ENCODE measurements around the gene GCH1. TPM values are rescaled to one million over a fixed set of nuclear protein-coding genes. Genes with fewer than 3 reads are reported as not detected.
"Not testable (repeated sequence)": the region's sequence is repeated elsewhere in the genome, so short reads cannot be mapped to it uniquely, and the experiment has no call there.

Gene GCH1
- total RNA-seq, 1 donor from 2014 or later, result 3.1 TPM

DNA sequence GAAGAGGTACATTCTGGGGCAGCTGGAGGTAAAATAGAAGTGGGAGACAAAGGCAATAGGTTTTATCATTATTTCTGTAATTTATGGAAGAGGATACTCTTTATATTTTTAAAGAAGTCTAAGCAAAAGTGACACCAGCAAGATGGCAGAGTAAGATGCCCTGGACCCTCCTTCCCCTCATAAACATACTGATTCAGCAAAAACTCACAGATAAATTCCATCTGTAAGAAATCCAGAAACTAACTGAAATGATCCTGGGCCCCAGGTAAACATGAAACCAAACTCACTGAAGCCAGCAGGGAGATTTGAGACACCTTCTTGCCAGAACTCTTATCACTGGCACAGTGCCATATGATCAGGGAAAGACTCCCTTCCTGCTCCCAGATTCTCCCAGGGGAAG, 79.9 kb downstream of the GCH1 start:
- no peak for DNase-seq (ENCODE audit: low read depth)

DNA sequence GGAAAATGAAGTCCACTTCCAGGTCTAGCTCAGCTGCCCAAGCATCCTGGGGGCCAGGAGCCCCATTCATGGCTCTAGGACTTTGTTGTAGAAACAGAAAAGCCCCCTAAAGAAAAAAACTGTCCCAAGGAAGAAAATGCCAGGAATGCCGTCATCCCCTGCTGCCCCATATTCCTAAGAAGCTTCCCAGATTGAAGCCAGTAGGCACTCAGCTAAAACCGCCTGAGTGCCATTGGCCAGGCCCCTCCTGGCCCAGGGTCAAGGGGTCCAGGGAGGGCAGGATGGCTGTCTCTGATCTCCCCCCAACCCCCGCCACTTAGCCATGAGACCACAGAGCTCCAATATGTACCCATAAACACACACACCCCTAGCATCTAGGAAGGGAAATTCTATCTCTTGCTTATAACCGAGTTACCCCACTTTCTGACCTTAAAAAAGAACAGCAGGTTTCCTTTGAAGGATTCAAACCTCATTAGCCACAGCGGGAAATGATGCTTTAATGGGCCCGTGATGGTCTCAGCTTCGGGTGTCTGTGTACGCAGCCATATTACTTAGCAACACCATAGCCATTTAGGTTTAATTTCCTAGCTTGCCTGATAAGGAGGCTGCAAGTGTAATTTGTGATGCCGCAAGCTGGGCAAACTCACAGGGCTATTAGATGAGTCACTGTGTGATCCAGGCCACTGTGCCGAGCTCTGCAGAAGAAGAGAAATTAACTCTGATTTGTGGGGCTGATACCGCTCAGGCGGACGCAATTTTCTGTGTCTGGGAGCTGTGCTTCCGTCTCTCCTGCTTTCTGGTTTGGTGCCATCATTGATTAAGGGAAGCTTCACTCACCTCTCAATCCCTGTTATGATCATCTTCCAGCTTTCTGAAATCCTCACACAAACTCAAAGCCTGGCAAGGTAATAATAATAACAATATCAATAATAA, 84.2 kb downstream of the GCH1 start:
- DNase-seq (ENCODE audit: low read depth), result peak; percentile 68

DNA sequence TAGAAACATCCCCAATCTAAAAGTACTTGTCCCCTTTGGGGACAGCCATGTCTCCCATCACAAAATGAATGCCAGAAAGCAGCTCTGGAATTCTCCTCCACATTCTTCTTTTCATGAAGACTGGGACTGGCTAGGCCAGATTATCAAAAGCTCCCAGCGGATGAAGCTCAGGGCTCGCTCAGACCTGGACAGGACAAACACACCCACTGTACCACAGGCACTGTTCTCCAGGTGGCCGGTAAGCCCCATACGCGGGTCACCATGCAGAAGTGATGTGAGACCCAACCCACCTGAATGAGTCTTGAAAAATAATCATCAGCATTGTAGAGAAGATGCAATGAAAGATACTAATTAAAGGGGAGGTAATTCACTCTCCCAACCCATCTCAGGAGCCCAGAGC, 85.1 kb downstream of the GCH1 start:
- DNase-seq (ENCODE audit: low read depth), result no peak

DNA sequence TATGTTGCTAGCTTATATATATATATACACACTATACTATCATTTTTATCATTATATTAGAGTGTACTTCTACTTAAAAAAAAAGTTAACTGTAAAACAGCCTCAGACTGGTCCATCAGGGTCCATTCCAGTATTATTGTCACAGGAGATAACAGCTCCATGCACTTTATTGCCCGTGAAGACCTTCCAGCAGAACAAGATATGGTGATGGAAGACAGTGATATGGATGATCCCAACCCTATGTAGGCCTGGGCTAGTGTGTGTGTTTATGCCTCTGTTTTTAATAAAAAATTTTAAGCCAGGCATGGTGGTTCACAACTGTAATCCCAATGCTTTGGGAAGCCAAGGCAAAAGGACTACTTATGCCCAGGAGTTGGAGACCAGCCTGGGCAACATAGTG, 86.2 kb downstream of the GCH1 start:
- no peak for DNase-seq (ENCODE audit: low read depth)

DNA sequence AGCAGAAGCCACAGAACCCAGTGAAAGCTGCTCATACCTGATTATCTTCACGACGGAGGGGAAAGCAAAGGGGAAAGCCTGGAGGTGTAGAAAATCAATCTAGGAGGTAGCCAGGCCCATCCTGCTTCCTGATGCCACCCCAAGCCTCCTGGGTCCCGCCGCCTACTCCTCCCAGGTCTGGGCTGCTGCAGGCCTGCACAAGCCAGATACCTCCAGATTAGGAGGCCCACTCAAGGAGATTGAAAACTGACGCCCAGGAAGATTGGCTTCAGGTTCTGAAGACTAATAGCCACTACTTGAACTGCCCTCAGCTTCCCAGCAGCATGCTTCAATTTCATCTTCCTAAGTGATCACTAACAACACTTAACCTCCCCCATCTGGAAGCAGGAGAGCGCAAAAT, 87.1 kb downstream of the GCH1 start:
- DNase-seq (ENCODE audit: low read depth), result no peak

DNA sequence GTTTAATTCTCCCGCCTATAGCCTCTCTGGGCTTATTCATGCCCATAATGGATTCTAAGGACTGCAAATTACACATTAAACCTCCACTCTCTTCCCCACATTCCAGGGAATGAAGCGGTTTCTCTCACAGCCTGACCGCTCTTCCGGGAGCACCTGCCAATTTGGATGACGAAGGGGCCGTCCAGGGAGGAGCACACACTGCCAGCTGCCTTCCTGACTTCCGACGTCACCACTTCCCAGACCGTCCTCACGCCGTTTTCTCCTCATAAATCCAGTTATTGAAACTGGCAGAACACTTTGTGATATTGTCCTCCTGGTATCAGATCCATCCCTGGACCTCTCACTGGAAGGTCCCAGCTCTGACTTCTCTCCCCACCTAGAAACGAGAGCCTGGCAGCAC, 87.6 kb downstream of the GCH1 start:
- peak; percentile 78 for DNase-seq (ENCODE audit: low read depth)

DNA sequence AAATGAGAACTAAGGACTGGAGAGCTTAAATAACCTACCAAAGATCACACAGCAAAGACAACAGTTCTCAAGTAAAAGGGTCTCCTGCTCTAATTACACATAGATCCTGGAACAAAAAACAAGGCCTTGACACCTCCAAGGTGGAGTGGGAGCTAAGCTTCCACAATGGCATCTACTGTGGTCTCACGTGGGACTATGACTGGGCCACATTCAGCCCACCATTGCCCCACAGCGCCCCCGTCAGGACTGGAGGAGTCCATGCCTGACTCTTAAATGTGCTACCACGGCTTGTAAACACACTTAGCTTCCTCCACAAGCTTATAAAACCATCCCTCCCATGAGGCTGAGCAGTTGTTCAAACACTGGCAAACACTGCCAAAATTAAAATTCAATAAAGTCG, 88.5 kb downstream of the GCH1 start:
- no peak for DNase-seq (ENCODE audit: low read depth)

DNA sequence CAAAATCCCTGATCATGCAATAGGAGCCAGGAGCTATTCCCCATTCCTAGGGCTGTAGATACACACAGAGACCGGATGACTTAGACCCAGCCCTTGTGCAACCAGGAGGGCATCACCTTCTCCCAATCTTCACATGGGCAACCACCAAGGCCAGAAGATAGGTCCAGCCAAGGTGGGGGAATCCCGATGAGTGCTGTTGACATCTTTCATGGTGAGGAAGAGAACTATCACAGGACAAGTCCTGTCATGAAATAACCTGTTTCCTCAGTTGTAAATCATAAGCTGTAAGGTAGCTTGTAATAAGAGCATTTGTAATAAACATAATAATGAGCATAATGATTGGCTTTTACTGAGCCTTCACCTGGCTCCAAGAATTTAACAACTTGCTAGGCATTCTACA, 89.5 kb downstream of the GCH1 start:
- DNase-seq (ENCODE audit: low read depth), result no peak

DNA sequence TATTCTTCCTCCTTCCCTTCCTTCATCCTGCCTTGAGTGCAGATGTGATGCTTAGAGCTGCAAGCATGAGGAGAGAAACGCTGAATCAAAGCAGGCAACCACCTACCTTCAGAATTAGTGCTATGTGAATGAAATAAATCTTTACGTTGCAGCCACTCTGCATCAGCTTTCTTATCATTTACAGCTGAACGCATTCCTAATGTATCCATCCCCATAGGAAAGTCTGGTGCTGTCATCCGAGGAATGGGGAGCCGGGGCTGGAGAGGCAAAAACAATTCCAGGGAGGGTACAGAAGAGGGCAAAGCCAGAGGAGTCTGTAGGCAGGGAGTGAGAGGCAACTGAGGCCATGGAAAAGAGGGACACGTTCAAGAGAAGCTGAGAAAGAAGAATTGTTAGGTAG, 90.0 kb downstream of the GCH1 start:
- no peak for DNase-seq (ENCODE audit: low read depth)

DNA sequence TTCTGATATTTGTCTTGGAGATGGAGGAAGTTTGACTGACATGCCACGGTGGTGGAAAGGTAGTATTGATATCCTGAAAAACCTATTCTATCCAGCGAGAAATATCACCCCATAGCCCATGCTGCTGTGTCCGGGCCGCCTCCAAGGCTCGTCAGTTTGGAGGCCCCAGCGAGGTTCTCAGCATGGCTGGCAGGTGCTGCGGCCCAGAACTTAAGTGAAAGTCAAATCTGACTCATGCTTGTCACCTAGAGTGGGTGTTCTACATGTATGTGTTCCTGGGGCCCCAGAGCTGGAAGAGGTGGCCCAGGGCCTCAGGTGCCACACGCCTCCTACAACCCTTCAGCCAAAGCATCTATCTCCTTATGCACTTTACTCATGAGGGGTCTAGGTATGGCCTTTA, 92.9 kb downstream of the GCH1 start:
- no peak for DNase-seq (ENCODE audit: low read depth)

DNA sequence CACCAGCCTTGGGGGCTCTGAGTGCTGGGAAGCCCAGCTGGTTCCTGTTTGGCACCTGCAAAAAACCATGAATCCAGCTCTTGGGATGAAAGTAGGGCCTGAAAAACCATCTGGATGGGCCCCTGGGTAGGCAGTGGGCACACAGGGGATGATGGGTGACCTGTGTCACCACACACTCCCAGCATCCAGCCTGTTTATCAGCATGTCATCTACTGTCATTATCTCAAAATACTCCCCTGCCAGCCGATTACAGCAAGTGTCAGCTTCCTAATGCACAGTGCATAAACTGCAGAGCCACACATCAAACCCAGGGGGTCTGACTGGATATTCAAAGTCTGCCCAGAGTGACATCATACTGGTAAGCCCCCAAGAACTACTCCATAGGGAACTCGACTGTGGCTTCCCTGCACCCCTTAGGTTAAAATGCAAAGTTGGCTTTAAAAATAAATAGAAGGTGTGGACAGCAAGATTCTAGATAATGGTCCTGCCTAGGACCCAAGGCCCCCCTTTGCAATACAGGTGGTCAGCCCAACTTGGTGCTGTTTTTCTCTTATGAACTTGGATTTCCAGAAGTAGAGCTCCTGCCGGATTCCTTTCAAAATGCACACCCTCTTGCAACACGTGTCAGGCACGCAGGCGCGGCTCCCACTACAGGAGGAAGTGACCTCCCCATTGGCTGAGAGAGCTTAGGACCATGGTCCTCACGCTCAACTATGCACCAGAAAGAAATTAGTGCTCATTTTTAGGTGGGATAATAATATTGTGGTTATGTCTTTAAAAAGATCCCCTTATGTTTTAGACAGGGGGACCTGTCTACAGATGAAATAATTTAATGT, 94.1 kb downstream of the GCH1 start:
- DNase-seq (ENCODE audit: low read depth), result no peak

DNA sequence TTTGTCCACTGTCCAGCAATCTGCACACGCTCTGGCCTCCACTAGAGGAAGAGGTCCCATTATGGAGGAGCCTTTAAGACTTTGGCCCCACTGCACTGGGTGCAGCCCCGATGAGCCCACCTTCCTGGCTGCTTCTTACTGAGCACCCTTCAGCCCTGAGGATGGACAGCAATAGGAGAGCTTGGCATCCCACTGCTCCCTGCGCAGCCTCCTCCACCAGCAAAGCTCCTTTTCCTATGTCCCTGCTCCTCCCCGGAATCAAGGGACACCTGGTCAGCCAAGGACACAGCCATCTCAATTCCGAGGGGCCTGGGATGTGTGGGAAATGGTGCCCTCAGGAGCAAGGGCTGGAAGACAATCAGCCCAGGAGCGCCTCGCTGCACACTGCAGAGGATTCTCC, 94.7 kb downstream of the GCH1 start:
- no peak for DNase-seq (ENCODE audit: low read depth)

DNA sequence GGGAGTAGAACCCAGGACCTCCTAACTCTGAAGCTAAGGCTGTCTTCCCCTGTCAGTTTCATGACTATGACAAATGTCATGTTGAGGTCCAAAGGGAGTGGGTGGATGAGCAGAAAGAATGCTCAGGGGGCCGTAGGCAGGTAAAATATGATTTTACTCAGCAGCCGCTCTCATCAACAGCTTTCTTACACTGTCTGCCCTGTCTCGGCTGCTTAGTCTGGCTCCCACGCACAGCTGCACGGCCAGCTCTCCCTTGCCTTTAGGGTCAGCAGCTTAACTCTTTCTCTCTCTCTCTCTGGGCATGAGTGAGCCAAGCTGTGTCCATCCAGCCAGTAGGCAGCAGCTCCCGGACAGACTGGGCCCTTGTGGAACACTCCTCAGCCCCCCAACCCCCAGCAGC, 95.2 kb downstream of the GCH1 start:
- no peak for DNase-seq (ENCODE audit: low read depth)

DNA sequence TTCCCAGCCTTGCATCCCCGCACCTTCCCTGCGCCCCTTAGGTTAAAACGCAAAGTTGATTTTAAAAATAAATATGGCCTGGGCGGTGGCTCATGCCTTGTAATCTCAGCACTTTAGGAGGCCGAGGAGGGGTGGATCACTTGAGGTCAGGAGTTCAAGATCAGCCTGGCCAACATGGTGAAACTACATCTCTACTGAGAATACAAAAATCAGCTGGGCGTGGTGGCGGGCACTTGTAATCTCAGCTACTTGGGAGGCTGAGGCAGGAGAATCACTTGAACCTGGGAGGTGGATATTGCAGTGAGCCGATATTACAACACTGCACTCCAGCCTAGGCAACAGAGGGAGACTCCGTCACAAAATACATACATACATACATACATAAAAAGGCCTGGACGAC, 96.0 kb downstream of the GCH1 start:
- DNase-seq (ENCODE audit: low read depth), result no peak

DNA sequence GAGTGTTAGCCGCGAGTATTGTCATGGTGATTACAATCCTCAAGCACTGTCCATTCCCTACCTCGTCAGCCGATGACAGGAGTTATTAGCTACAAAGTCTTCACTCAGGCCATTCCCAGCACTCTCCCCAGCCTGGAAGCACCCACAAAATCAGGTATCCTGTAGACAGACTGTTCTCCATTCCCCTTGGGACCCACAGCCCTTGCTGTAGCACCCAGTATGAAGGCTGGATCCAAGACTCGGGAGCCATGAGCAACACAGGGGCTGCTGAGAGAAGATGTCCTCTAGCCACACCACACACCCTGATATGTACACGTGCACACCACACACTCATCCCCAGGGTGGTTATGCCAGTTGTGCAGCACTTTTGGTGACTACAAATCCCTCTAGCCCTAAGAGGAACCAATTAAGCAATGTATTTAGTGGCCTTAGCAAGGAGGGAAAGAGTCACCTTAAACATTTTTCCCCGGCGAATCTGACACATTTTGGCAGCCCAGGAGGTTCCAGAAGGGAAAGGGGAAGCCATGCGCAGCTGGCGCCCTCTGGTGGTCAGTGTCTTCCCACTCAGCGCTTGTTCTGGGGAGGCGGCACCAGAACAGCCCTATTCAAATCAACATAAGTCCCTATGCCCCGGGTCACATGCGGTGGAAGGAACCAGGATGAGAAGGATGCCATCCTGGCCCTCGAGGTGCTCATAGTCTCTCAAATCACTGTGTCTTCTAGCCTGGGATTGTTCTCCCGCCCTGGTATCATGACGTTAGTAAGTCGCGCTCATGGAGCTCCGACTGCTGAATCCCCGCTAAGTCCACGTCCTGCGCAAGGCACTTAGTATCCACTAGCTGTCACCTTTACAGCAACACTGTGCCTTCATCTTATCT, 96.9 kb downstream of the GCH1 start:
- peak; percentile 43 for DNase-seq (ENCODE audit: low read depth)

DNA sequence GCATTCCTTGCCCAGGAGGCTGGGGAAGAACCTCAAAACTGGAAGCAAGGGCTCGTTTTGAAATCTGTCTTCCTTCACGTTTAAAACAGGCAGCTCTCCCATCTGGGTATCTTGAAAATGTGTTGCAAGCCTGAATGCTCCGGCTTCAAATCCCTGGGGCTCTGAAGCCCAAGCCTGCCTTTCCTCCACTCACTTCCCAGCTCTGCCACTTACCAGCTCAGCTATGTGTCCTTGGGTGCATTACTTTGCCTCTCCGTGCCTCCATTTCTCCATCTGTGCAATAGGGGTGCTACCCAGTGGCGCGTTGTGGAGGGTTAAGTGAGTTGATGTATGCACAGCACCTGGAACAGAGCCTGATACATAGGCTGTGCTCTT, 97.6 kb downstream of the GCH1 start:
- DNase-seq (ENCODE audit: low read depth), result no peak

DNA sequence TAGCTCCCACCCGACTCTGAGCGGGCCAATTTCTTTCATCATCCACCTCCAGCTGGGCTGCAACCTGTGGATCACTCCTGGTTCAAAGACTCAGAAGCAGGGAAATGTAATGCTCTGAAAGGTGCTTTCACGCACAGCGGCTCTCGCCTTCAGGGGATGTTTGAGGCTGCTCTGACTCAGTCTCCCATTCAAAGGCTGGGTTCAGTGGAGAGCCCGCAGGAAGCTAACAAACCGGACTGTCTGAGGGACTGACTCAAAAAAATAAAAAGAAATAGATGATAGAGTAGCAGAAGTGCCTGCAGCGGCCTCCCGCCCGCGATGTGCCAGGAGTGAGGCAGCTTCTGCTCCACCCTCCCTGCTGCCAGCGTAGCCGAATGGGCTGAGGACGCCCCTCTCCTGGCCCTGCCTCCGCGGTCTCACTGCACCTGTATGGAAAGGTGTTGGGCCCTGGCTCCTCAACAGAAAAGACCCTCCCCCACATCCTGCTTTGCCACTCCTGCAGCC, 98.0 kb downstream of the GCH1 start:
- no peak for DNase-seq (ENCODE audit: low read depth)

DNA sequence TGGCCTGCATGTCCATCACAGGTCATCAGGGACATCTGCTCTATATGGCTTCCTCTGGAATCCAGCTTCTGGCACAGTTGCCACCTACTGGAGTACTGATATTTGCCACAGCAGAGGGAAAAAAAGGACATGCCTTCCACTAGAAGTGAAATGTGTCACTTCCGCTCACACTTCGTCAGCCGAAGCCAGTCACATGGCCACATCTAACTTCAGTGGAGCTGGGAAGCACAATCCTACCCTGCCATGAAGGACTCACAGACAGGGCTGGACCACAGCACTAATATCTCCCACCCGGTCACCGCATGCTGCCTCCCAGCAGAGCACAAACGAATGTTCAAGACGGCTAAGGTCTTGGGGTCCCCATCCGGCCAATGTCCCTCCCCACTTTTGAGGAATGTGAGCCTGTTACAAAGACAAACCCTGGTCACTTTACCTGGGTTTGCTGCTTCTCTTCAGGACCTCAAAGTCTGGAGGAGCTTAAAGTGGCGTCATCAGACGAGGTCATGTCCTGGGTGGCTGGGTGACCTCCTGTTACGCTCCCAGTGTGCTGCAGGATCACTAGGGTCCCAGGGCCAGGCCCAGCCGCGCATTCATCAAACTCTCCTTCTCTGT, 98.6 kb downstream of the GCH1 start:
- DNase-seq (ENCODE audit: low read depth), result no peak

DNA sequence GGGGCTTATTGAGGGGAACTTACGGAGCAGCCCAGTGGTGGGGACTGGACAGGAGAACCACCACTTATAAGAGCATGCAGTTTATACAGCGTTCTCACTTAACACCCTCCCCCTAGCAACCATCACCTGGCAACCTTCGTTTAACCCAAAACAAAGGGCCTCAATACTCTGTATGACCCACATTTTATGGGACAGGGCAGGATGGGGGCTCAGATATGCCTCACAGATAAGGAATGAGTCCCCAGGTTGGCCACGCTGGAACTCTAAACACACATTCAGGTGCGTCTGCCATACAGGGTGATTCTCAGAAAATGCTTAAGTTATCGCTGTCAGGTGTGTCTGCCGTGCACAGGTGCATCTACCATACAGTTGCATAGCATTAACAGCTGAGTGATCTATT, 99.2 kb downstream of the GCH1 start:
- no peak for DNase-seq (ENCODE audit: low read depth)

DNA sequence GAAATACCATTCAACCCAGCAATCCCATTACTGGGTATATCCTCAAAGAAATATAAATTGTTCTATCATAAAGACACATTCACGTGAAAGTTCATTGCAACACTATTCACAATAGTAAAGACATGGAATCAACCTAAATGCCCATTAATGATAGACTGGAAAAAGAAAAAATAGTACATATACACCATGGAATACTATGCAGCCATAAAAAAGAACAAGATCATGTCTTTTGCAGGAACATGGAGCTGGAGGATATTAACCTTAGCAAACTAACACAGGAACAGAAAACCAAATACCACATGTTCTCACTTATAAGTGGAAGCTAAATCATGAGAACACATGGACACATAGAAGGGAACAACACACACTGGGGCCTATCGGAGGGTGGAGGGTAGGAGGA, 101.1 kb downstream of the GCH1 start:
- not testable (repeated sequence) for DNase-seq (ENCODE audit: low read depth)

DNA sequence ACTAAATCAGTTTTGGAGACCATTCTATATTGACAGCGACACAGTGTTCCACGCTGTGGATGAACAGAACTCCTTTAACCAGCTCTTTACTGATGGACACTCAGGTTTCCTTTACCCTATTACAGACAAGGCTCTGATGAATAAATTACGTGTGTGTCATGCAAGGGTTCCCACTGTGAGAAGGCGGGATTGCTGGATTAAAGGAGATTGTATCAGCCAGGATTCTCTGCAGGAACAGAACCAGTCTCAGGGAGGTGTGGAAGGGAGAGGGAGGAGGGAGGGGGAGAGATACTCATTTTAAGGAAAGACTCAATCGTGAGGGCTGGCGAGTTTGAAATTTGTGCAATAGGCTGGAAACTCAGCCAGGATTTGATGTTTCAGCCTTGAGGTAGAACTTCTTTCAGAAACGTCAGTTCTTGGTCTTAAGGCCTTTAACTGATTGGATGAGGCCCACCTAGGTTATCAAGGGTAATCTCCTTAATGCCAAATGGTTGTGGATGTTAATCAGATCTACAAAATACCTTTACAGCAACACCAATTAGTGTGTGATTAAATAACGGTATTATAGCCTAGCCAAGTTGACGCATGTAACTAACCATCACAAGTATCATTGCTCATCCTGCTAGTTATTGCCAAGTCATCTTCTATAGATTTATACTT, 104.0 kb downstream of the GCH1 start:
- no peak for DNase-seq (ENCODE audit: low read depth)

All from renal cortical epithelial cell (primary cell).